ENCODE data around the gene NDUFAF7.

DNA sequence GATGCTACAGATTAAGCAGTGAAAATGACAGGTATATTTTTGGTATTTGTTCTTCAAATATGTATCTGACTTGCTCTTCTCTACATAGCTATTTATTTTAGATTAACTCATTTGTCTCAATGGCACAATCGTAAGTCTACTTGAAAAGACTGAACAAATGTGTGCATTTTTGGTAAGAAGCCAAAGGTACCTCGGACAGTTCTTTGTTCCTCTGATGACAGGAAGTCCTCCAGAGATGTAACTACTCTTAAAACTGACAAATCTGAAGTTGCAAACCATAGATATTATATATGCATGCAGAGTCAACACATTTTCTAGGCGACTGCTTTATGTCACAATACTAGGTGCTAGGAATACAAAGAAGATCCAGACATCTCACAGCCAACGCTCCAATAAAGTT lies 36.7 kb downstream of the NDUFAF7 start:
- TF ChIP-seq TAF1 (IDR thresholded peaks at IDR 0.05; ENCODE audit: low read depth) = no peak
- TF ChIP-seq, protein P1, sequence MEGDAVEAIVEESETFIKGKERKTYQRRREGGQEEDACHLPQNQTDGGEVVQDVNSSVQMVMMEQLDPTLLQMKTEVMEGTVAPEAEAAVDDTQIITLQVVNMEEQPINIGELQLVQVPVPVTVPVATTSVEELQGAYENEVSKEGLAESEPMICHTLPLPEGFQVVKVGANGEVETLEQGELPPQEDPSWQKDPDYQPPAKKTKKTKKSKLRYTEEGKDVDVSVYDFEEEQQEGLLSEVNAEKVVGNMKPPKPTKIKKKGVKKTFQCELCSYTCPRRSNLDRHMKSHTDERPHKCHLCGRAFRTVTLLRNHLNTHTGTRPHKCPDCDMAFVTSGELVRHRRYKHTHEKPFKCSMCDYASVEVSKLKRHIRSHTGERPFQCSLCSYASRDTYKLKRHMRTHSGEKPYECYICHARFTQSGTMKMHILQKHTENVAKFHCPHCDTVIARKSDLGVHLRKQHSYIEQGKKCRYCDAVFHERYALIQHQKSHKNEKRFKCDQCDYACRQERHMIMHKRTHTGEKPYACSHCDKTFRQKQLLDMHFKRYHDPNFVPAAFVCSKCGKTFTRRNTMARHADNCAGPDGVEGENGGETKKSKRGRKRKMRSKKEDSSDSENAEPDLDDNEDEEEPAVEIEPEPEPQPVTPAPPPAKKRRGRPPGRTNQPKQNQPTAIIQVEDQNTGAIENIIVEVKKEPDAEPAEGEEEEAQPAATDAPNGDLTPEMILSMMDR (IDR thresholded peaks at IDR 0.05; ENCODE audit: poor library complexity, severe bottlenecking) = no peak
- TF ChIP-seq EP300 (conservative IDR thresholded peaks at IDR 0.05; ENCODE audit: poor library complexity, severe bottlenecking) = no peak
- no peak for TF ChIP-seq POLR2AphosphoS5 (IDR thresholded peaks at IDR 0.05)
- no peak for TF ChIP-seq RAD21 (conservative IDR thresholded peaks at IDR 0.05)
- no peak for TF ChIP-seq EZH2 (IDR thresholded peaks at IDR 0.05; ENCODE audit: borderline replicate concordance, insufficient read depth, low read length, poor library complexity, severe bottlenecking)
- TF ChIP-seq MXI1 (conservative IDR thresholded peaks at IDR 0.05; ENCODE audit: poor library complexity, severe bottlenecking) = no peak
- TF ChIP-seq, protein P2, sequence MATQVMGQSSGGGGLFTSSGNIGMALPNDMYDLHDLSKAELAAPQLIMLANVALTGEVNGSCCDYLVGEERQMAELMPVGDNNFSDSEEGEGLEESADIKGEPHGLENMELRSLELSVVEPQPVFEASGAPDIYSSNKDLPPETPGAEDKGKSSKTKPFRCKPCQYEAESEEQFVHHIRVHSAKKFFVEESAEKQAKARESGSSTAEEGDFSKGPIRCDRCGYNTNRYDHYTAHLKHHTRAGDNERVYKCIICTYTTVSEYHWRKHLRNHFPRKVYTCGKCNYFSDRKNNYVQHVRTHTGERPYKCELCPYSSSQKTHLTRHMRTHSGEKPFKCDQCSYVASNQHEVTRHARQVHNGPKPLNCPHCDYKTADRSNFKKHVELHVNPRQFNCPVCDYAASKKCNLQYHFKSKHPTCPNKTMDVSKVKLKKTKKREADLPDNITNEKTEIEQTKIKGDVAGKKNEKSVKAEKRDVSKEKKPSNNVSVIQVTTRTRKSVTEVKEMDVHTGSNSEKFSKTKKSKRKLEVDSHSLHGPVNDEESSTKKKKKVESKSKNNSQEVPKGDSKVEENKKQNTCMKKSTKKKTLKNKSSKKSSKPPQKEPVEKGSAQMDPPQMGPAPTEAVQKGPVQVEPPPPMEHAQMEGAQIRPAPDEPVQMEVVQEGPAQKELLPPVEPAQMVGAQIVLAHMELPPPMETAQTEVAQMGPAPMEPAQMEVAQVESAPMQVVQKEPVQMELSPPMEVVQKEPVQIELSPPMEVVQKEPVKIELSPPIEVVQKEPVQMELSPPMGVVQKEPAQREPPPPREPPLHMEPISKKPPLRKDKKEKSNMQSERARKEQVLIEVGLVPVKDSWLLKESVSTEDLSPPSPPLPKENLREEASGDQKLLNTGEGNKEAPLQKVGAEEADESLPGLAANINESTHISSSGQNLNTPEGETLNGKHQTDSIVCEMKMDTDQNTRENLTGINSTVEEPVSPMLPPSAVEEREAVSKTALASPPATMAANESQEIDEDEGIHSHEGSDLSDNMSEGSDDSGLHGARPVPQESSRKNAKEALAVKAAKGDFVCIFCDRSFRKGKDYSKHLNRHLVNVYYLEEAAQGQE (IDR thresholded peaks at IDR 0.05; ENCODE audit: borderline replicate concordance) = no peak
- TF ChIP-seq SMC3 (conservative IDR thresholded peaks at IDR 0.05; ENCODE audit: poor library complexity) = no peak

Data from neural cell (in vitro differentiated cells).